GM23248 (cell line): Measurements from ENCODE around the gene MAGI1.

Experiments
- EZH2 ChIP-seq: fragments of 200-600 bp; sonication (generic); IDR thresholded peaks from 2 replicates; pipeline ENCODE4 v1.6.1; 2018; ENCODE audit warnings: antibody characterized with exemption, mild to moderate bottlenecking; ENCODE audit not compliant: insufficient read depth, poor library complexity, severe bottlenecking
- EZH2phosphoT487 ChIP-seq: fragments of 200-600 bp; sonication (generic); IDR thresholded peaks from 2 replicates; pipeline ENCODE4 v1.6.1; 2018; ENCODE audit warnings: antibody characterized with exemption, moderate library complexity, mild to moderate bottlenecking, low read depth; ENCODE audit not compliant: insufficient read depth

- TF ChIP-seq EZH2 (no peak), EZH2phosphoT487 (no peak)
Observed at GRCh38 chr3:65425880-65426279, 612.8 kb downstream of the MAGI1 start.
